GM19035 (cell line): ENCODE measurements around the gene MYO1E.

Experiments used
- ATAC-seq: cut with Tn5 transposase; IDR thresholded peaks from one replicate; pipeline ENCODE4 v1.9.1; 2021; ENCODE audit not compliant: unreplicated experiment

Gene MYO1E

GRCh38 chr15:59268852-59269407, 103.7 kb downstream of the MYO1E start:
- ATAC-seq = no peak

GRCh38 chr15:59268168-59268851, 104.4 kb downstream of the MYO1E start:
- no peak for ATAC-seq

- ATAC-seq = no peak
Measured at GRCh38 chr15:59266028-59266427, 106.6 kb downstream of the MYO1E start.

- ATAC-seq = no peak
Measured at GRCh38 chr15:59262316-59262715, 110.4 kb downstream of the MYO1E start.

- ATAC-seq = no peak
Measured at GRCh38 chr15:59260090-59260489, 112.6 kb downstream of the MYO1E start.

GRCh38 chr15:59259137-59259943, 113.3 kb downstream of the MYO1E start:
- no peak for ATAC-seq

DNA sequence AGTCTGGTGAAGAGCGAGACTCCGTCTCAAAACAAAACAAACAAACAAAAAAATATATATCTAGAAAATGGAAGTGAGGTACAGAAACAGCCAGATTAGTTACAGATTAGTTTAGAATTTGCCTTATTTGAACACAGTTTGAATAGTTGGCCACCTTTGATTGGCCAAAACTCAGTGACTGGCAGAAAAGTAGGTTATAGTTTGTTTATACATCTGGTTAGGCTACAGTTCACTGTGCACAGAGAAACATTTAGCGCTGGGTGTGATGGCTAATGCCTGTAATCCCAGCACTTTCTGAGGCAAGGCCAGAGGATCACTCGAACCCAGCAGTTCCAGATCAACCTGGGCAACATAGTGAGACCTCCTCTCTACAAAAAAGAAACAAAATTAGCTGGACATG, 114.4 kb downstream of the MYO1E start:
- ATAC-seq = no peak

- ATAC-seq = no peak
Measured at GRCh38 chr15:59257140-59257539, 115.5 kb downstream of the MYO1E start.

- no peak for ATAC-seq
Measured at GRCh38 chr15:59256482-59256881, 116.2 kb downstream of the MYO1E start.

DNA sequence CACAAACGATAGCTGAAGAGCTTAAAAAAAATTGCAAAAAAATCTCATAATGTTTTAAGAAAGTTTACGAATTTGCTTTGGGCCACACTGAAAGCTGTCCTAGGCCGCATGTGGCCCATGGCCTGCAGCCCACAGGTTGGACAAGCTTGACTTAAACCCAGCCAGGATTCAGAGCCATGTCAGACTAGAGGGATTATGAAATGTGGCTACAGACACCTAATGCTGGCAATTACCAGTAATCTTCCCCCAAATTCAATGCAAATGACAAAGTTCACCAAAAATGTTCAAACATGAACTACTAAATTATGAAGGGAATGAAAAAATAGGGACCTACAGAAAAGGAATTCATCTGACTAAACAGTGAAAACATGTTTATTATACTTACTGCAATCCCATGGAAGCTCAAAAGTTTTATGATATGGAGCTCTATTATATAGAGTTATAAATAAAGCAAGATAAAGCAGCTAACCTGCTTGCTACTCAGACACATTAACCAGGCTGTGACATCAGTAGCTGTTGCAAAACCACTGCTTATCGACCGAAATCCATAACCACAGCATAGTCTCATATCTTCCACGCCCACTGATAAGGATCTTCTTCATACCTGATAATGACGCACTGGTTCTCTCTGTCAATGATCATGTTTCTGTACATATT, 116.9 kb downstream of the MYO1E start:
- ATAC-seq = no peak

GRCh38 chr15:59252137-59252536, 120.5 kb downstream of the MYO1E start:
- no peak for ATAC-seq

GRCh38 chr15:59251001-59251845, 121.4 kb downstream of the MYO1E start:
- ATAC-seq = peak; percentile 59

DNA sequence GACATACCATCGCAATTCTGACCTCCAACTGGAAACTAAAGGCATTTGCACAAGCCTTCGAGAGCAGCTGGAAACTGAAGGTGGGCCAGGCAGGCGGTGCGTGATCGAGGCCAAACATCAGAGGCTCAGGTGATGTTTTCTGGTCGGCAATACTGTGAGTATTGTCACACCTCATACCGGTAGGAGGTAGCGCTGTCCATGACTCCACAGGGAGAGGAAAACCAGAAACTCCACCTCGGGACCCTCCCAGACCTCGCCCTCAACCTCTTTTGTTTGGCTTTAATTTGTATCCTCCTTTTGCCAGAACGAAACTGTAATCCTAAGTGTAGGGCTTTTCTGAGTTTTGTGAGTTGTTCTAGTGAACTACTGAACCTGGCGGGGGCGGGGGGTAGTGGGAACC, 122.4 kb downstream of the MYO1E start:
- no peak for ATAC-seq

DNA sequence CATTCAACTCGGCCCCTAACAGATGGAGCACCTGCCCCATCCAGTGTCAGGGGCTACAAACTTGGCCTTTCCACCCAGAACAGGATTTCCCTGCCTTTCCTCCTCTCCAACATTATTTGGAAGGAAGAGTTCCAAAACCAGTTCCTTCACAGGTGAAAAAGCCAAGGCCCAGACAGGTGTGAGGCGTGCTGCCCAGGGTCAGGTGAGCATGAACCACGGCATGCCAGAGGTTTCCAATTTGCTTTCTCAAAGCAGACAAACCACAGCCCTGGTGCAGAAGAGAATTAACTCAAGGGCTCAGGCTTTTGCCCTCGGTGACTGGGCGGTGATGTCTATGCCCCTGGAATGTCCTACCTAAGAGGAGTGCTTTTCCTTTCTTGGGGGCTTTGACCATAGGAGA, 122.9 kb downstream of the MYO1E start:
- no peak for ATAC-seq

- no peak for ATAC-seq
Measured at GRCh38 chr15:59247364-59247763, 125.3 kb downstream of the MYO1E start.

DNA sequence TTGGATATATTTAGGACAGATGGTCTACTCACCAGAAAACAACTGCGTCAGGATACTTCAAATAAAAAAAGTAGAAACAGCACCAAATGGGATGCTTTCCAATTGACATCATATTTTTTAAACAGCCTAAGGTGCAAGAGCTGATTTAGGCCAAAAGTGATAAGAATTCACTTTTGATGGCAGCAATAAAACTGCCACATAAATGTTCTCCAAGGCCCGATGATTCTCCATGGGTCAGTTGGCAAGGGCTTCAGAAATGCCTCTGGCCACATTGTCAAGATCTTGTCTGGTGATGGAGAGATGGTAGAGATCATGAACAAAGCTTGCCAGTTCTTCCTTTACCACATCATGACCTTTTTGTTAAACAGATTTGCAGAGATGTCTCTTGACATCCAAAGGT, 127.1 kb downstream of the MYO1E start:
- no peak for ATAC-seq

- ATAC-seq = peak; percentile 74
Measured at GRCh38 chr15:59244337-59244736, 128.3 kb downstream of the MYO1E start.

- no peak for ATAC-seq
Measured at GRCh38 chr15:59243622-59244021, 129.0 kb downstream of the MYO1E start.

GRCh38 chr15:59242649-59243048, 130.0 kb downstream of the MYO1E start:
- ATAC-seq = no peak

DNA sequence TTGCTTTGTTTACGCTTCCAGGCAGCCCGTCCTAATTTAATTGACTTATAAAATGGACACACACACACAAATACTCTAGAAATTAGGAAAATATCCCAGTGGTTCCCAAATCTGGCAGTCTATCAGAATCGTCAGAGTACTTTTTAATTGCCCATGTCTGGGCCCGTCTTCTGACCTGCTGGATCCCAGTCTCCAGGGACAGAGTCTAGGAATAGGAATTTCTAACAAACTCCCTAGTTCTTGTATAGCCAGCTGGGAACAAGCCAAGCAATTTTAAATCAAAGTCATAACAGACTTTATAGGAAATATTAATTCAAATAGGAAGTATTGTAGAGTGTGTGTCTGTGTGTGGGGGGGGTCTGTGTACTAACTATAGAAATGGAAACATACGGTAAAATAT, 132.6 kb downstream of the MYO1E start:
- ATAC-seq = no peak

DNA sequence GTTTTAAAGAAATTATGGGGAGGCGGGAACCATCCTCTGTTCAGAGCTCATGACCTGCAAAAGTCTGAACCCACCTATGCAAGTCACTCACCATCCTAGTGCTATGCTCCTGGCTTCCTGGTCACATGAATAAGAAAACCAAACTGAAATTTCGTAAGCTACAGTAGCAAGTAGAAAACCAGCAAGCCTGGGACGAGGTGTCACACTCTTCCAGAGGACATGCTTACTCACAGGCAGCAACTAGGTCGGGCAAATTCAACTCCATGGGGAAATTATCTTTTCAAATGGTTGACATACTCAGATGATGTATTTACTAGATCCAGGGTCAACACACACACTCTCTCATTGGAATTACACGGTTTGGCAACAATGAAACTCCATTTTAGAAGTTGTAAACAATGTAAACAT, 134.7 kb downstream of the MYO1E start:
- peak; percentile 45 for ATAC-seq
